A673 (cell line): ENCODE measurements around the gene KCNQ1. TPM values are rescaled to one million over a fixed set of nuclear protein-coding genes. Genes with fewer than 3 reads are reported as not detected.

Source experiments
- BruUV-seq: library from RNA; stranded (reverse); fragments of 400-500 nt; replicated peaks from 2 replicates; lab custom pipeline; 2021; lab: Mats Ljungman, UMichigan
- CTCF ChIA-PET: fragments of 300-600 bp; sonication (Branson Sonifier 250); formaldehyde crosslinking; loops from one replicate; lab custom pipeline; 2022; ENCODE audit warnings: antibody characterized with exemption; lab: Charles Lee
- POLR2A ChIA-PET: fragments of 300-600 bp; sonication (Branson Sonifier 250); formaldehyde crosslinking; loops from one replicate; lab custom pipeline; 2022; ENCODE audit warnings: antibody characterized with exemption; ENCODE audit not compliant: low non-redundant PET; lab: Charles Lee
- DNase-seq: peaks from one replicate; pipeline ENCODE4 v3.0.0-alpha.2; 2015; ENCODE audit warnings: low spot score
- H3K27ac ChIP-seq: fragments of 200-600 bp; sonication (generic); 2 replicates; pipeline ENCODE4 v1.5.1; 2016; ENCODE audit warnings: mixed run types, low read depth, mild to moderate bottlenecking, mixed read lengths, antibody characterized with exemption, low read length; ENCODE audit not compliant: poor library complexity, severe bottlenecking
- H3K27me3 ChIP-seq: fragments of 200-600 bp; sonication (generic); replicated peaks from 2 replicates; pipeline ENCODE4 v1.6.1; 2017; ENCODE audit warnings: mixed run types, low read depth, mild to moderate bottlenecking, mixed read lengths, antibody characterized with exemption, low read length; ENCODE audit not compliant: insufficient read depth, poor library complexity
- H3K36me3 ChIP-seq: fragments of 200-600 bp; sonication (generic); 2 replicates; pipeline ENCODE4 v1.6.1; 2016; ENCODE audit warnings: mixed run types, mild to moderate bottlenecking, mixed read lengths, antibody characterized with exemption, low read length; ENCODE audit not compliant: insufficient read depth, poor library complexity, severe bottlenecking
- H3K4me1 ChIP-seq: fragments of 200-600 bp; sonication (generic); 2 replicates; pipeline ENCODE4 v1.6.1; 2017; ENCODE audit warnings: mixed run types, mild to moderate bottlenecking, mixed read lengths, antibody characterized with exemption, low read length; ENCODE audit not compliant: insufficient read depth, poor library complexity, severe bottlenecking
- H3K4me3 ChIP-seq: fragments of 200-600 bp; sonication (generic); 2 replicates; pipeline ENCODE4 v1.5.1; 2016; ENCODE audit warnings: low read depth, mixed run types, mild to moderate bottlenecking, mixed read lengths, low read length; ENCODE audit not compliant: poor library complexity, severe bottlenecking
- H3K9me3 ChIP-seq: fragments of 200-600 bp; sonication (generic); 2 replicates; pipeline ENCODE4 v1.6.1; 2016; ENCODE audit warnings: mixed run types, low read depth, mild to moderate bottlenecking, mixed read lengths, antibody characterized with exemption, low read length; ENCODE audit not compliant: poor library complexity, severe bottlenecking
- EZH2 ChIP-seq: fragments of 200-600 bp; sonication (generic); IDR thresholded peaks from 2 replicates; pipeline ENCODE4 v1.6.1; 2017; ENCODE audit warnings: borderline replicate concordance, low read depth, mild to moderate bottlenecking, mixed read lengths, antibody characterized with exemption, low read length; ENCODE audit not compliant: poor library complexity, severe bottlenecking
- intact Hi-C: fragments of 100-400 bp; cut with micrococcal nuclease; formaldehyde crosslinking; loops from one replicate; pipeline ENCODE4 v1.10.0; 2022; ENCODE audit not compliant: unreplicated experiment
- total RNA-seq: library from RNA; stranded (reverse); gene quantifications from 2 replicates; pipeline ENCODE4 v1.2.3, GENCODE V29; 2021
- TF ChIP-seq, protein P1 (sequence below): fragments of 300-800, 200-600 bp; sonication (generic); conservative IDR thresholded peaks from 2 replicates; pipeline ENCODE4 v1.5.1; 2017; ENCODE audit warnings: low read depth, mild to moderate bottlenecking, antibody characterized with exemption, low read length, moderate library complexity, mixed read lengths

The KCNQ1 gene
- total RNA-seq, 1 experiment from 2014 or later, result not detected

DNA sequence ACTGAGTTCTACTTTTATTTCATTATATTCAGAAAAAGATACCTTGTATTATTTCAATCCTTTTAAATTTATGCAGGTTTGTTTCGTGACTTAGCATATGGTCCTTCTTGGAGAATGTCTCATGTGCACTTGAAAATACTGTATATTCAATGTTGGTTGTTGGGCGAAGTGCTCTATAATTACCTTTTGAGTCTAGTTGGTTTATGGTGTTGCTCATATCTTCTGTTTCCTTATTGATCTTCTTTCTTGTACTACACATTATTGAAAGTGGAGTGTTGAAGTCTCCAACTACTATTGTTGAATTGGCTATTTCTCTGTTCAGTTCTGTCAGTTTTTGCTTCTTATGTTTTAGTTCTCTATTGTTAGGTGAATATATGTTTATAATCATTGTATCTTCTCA is 164.5 kb downstream of the KCNQ1 start:
- TF ChIP-seq, protein P1, sequence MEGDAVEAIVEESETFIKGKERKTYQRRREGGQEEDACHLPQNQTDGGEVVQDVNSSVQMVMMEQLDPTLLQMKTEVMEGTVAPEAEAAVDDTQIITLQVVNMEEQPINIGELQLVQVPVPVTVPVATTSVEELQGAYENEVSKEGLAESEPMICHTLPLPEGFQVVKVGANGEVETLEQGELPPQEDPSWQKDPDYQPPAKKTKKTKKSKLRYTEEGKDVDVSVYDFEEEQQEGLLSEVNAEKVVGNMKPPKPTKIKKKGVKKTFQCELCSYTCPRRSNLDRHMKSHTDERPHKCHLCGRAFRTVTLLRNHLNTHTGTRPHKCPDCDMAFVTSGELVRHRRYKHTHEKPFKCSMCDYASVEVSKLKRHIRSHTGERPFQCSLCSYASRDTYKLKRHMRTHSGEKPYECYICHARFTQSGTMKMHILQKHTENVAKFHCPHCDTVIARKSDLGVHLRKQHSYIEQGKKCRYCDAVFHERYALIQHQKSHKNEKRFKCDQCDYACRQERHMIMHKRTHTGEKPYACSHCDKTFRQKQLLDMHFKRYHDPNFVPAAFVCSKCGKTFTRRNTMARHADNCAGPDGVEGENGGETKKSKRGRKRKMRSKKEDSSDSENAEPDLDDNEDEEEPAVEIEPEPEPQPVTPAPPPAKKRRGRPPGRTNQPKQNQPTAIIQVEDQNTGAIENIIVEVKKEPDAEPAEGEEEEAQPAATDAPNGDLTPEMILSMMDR, result no peak
- TF ChIP-seq EZH2, result no peak
- intact Hi-C loops, result no loop called here
- no peak overlapping the region for H3K4me3 ChIP-seq
- H3K36me3 ChIP-seq, result no peaks in the 10 kb centered on the region
- CTCF ChIA-PET, result no interaction called here
- BruUV-seq, result no TSS peak
- H3K4me1 ChIP-seq, result no peaks in the 10 kb centered on the region
- DNase-seq, result no peak
- no peaks in the 10 kb centered on the region for H3K27me3 ChIP-seq
- POLR2A ChIA-PET, result no interaction called here
- no peak overlapping the region for H3K27ac ChIP-seq
- H3K9me3 ChIP-seq, result peaks cover 68% of the 10 kb centered on the region

DNA sequence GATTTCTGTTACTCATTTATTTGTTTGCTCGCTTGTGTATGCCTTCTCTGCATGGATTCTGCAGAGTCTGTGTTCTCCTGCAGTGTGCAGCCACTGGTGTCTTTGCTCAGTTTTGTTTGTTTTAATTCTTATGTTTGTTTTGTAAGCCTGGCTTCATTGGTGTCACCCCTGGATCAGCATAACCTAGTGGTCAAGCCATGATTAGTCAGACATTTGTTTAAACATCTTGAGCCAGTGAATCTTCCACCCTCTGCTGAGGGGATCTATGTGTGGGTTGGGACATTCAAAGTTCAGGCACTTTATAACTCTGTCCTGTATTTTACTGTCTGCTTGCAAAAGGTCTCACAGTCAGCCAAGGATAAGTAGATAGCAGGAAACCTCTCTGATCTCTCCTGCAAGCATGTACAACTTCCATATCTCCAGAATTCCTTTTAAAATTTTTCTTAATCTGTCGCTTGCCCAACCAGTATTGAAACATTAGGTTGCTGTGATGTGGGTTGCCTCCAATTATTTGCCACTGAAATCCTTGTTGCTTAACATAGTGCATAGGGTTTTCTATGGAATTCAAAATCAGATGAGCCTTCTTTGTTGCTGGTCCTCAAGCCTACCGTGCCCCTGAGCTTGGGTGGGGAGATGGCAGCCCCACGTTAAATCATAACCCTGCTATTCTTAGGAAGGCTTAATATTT is 168.2 kb downstream of the KCNQ1 start:
- Histone ChIP-seq H3K4me1 (no peaks in the 10 kb centered on the region), H3K4me3 (no peak overlapping the region), H3K9me3 (peaks cover 83% of the 10 kb centered on the region), H3K27me3 (no peaks in the 10 kb centered on the region), H3K36me3 (no peaks in the 10 kb centered on the region), H3K27ac (no peak overlapping the region)
- ChIA-PET CTCF (no interaction called here), POLR2A (no interaction called here)
- BruUV-seq, result no TSS peak
- TF ChIP-seq, protein P1, result no peak
- no peak for TF ChIP-seq EZH2
- no peak for DNase-seq
- intact Hi-C loops, result no loop called here

DNA sequence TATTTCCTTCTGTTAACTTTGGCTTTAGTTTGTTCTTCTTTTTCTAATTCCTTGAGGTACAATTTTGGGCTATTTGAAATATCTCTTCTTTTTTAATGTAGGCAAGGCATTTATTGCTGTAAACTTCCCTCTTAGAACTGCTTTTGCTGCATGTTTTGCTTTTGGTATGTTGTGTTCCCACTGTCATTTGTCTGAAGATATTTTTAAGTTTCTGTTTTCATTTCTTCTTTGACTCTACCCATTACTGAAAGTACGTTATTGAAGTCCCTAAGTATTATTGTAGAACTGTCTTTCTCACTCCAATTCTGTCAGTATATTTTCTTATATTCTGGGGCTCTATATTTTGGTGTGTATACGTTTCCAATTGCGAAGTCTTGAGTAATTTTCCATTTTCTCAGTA is 177.1 kb downstream of the KCNQ1 start:
- ChIA-PET CTCF (no interaction called here), POLR2A (no interaction called here)
- TF ChIP-seq, protein P1, result no peak
- no peak for TF ChIP-seq EZH2

More for the DNA sequence above, 177.1 kb downstream of the KCNQ1 start:
- H3K4me3 ChIP-seq, result no peak overlapping the region
- H3K27ac ChIP-seq, result no peak overlapping the region
- H3K9me3 ChIP-seq, result peaks cover 81% of the 10 kb centered on the region
- BruUV-seq, result no TSS peak
- no peaks in the 10 kb centered on the region for H3K36me3 ChIP-seq
- H3K27me3 ChIP-seq, result no peaks in the 10 kb centered on the region
- intact Hi-C loops, result no loop called here
- no peak for DNase-seq
- H3K4me1 ChIP-seq, result no peaks in the 10 kb centered on the region
